Measurements from ENCODE around the gene NLRC4.
"Not testable (repeated sequence)": the region's sequence is repeated elsewhere in the genome, so short reads cannot be mapped to it uniquely, and the experiment has no call there.

NLRC4 gene, protein sequence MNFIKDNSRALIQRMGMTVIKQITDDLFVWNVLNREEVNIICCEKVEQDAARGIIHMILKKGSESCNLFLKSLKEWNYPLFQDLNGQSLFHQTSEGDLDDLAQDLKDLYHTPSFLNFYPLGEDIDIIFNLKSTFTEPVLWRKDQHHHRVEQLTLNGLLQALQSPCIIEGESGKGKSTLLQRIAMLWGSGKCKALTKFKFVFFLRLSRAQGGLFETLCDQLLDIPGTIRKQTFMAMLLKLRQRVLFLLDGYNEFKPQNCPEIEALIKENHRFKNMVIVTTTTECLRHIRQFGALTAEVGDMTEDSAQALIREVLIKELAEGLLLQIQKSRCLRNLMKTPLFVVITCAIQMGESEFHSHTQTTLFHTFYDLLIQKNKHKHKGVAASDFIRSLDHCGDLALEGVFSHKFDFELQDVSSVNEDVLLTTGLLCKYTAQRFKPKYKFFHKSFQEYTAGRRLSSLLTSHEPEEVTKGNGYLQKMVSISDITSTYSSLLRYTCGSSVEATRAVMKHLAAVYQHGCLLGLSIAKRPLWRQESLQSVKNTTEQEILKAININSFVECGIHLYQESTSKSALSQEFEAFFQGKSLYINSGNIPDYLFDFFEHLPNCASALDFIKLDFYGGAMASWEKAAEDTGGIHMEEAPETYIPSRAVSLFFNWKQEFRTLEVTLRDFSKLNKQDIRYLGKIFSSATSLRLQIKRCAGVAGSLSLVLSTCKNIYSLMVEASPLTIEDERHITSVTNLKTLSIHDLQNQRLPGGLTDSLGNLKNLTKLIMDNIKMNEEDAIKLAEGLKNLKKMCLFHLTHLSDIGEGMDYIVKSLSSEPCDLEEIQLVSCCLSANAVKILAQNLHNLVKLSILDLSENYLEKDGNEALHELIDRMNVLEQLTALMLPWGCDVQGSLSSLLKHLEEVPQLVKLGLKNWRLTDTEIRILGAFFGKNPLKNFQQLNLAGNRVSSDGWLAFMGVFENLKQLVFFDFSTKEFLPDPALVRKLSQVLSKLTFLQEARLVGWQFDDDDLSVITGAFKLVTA

DNA sequence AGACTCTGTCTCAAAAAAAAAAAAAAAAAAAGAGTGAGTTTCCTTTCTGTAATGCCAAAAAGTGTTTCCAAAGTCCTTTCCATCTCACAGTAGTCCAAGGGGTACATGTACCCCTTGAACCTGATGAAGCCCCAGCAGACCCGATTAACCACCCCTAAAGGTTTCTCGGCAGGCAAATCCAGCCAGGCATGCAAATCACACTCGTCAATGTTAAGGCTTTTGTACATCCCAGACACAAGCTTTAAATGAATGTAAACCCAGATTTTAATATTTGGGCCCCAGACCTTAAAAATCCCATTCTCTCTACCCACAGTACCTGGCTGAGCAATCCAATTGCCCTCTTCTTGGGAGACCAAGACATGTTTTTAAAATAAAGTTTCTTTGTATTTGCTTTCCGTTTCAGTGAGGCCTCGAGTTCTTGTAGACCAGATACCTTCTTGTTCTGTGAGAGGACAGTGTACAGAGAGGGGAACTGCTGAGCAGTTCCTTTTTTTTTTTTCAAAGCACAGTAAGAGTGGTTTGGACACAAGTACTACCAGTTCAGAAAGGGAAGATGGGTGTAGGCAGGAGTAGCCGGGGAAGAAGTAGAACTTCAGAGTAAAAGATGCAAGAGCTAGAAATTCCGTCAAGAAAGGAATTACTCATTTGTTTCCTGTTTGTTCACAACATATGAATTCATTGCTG lies at the start of gene NLRC4:
TSS of gene NLRC4 (minus strand) at position 465 of the 684 bp plus-strand sequence. CDS start 8,111 bp downstream, outside the sequence.
- peak; percentile 36 for DNase-seq

GRCh38 chr2:32310577-32310976 lies 45.9 kb upstream of the NLRC4 start:
- DNase-seq, result no peak

- DNase-seq, result not testable (repeated sequence)
These were observed 29.4 kb upstream of the NLRC4 start for GRCh38 chr2:32293966-32294562.

DNA sequence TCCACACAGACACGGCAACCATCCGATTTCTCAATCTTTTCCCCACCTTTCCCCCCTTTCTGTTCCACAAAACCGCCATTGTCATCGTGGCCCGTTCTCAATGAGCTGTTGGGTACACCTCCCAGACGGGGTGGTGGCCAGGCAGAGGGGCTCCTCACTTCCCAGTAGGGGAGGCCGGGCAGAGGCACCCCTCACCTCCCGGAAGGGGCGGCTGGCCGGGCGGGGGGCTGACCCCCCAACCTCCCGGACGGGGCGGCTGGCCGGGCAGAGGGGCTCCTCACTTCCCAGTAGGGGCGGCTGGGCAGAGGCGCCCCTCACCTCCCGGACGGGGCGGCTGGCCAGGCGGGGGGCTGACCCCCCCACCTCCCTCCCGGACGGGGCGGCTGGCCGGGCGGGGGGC lies 28.8 kb upstream of the NLRC4 start:
- DNase-seq, result not testable (repeated sequence)

DNA sequence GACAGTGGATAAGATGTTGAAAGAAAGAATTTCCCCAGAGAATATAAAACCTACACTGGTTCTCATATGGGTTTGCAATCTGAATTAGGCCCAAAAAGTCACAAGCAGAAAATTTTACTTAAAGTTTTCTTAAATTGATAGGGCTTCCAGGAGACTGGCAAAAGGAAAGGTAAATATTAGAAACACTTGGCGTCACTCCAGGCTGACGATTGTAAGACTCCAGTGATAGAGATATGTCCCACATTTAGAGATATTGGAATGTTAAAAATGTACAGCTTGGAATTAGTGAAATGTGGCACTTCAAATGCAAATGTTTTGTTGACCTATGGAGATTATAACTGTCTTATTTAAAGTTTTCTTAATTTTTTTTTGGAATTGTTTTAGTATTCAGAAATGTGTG lies 27.1 kb upstream of the NLRC4 start:
- DNase-seq, result no peak

- DNase-seq, result no peak
These were observed 25.3 kb upstream of the NLRC4 start for GRCh38 chr2:32290000-32290339.

GRCh38 chr2:32289165-32289999 lies 24.7 kb upstream of the NLRC4 start:
- DNase-seq, result peak; percentile 31

DNA sequence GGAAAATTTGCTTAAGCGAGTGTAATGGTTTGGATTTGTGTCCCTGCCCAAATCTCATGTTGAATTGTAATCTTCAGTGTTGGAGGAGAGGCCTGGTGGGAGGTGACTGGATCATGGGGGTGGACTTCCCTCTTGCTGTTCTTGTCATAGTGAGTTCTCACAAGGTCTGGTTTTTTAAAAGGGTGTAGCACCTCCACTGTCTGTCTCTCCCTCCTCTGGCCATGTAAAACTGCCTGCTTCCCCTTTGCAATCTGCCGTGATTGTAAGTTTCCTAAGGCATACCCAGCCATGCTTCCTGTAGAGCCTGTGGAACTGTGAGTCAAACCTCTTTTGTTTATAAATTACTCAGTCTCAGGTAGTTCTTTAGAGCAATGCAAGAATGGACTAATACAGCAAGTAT lies 19.6 kb upstream of the NLRC4 start:
- peak; percentile 16 for DNase-seq

GRCh38 chr2:32278478-32278853 lies 13.8 kb upstream of the NLRC4 start:
- DNase-seq, result no peak

GRCh38 chr2:32277674-32278477 lies 13.2 kb upstream of the NLRC4 start, which contains the start of gene YIPF4:
YIPF4 (plus strand) TSS chr2:32277904; CDS start chr2:32278156, 252 bp downstream.
- peak; percentile 94 for DNase-seq

GRCh38 chr2:32277363-32277673 lies 12.6 kb upstream of the NLRC4 start:
- DNase-seq, result no peak

DNA sequence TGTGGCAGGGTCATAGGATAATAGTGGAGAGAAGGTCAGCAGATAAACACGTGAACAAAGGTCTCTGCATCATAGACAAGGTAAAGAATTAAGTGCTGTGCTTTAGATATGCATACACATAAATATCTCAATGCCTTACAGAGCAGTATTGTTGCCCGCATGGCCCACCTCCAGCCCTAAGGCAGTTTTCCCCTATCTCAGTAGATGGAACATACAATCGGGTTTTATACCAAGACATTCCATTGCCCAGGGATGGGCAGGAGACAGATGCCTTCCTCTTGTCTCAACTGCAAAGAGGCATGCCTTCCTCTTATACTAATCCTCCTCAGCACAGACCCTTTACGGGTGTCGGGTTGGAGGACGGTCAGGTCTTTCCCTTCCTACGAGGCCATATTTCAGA lies 11.1 kb upstream of the NLRC4 start:
- not testable (repeated sequence) for DNase-seq

GRCh38 chr2:32274289-32274688 lies 9.6 kb upstream of the NLRC4 start:
- no peak for DNase-seq

GRCh38 chr2:32272279-32272678 lies 7.6 kb upstream of the NLRC4 start:
- DNase-seq, result no peak

- DNase-seq, result no peak
These were observed 6.4 kb upstream of the NLRC4 start for GRCh38 chr2:32271063-32271462.

DNA sequence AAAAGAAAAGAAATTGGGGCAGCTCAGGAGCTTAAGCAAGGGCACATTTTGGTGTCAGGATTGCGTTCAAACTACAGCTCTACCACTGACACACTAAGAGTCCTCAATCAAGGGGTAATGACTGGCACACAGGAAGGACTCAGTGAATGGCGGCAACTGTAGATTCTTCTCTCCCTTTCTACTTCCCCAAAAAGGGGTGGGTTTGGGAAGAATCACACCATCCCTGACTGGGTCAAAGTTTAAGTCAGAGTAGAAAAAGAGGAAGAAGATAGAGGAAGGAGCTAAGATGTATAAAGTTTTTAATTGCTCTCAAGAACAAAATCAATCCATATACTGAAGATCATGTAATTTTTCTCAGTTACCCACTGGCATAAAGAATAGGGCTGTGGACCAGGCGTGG lies 2.6 kb downstream of the NLRC4 start:
- no peak for DNase-seq

GRCh38 chr2:32260376-32260775 lies 4.3 kb downstream of the NLRC4 start:
- no peak for DNase-seq

GRCh38 chr2:32258242-32258641 lies 6.4 kb downstream of the NLRC4 start:
- no peak for DNase-seq

- DNase-seq, result no peak
These were observed 14.4 kb downstream of the NLRC4 start for GRCh38 chr2:32250290-32250689.

GRCh38 chr2:32249731-32250236 lies 14.9 kb downstream of the NLRC4 start:
- no peak for DNase-seq

- no peak for DNase-seq
These were observed 16.4 kb downstream of the NLRC4 start for GRCh38 chr2:32248299-32248698.
